HCT116 (cell line): ENCODE measurements around the gene MTG2. TPM values are rescaled to one million over a fixed set of nuclear protein-coding genes. Genes with fewer than 3 reads are reported as not detected.

Experiments
- ATAC-seq: fragments of 200-7000 bp; cut with Tn5 transposase; 2 replicates; pipeline ENCODE4 v1.9.1; 2020; ENCODE audit warnings: mild to moderate bottlenecking, moderate library complexity
- BruUV-seq: library from RNA; stranded (reverse); fragments of 400-500 nt; replicated peaks from 2 replicates; lab custom pipeline; 2021; lab: Mats Ljungman, UMichigan
- CTCF ChIA-PET: fragments of 300-600 bp; sonication (Branson Sonifier 250); formaldehyde crosslinking; loops from one replicate; lab custom pipeline; 2021; ENCODE audit warnings: antibody characterized with exemption; lab: Charles Lee
- POLR2A ChIA-PET: fragments of 300-600, 350-600 bp; sonication (Branson Sonifier 250); formaldehyde crosslinking; loops from one replicate; lab custom pipeline; 2021; ENCODE audit warnings: antibody characterized with exemption; lab: Charles Lee
- RAD21 ChIA-PET, 2 experiments: fragments of 300-600 bp; sonication (Branson Sonifier 250); formaldehyde crosslinking; loops; one replicate each; lab custom pipeline; 2023; ENCODE audit warnings: low total read pairs in 2 of 2; ENCODE audit not compliant: uncharacterized antibody in 2 of 2, unreplicated experiment in 2 of 2, low non-redundant PET in 1 of 2; lab: Charles Lee
- DNase-seq: peaks from one replicate; pipeline ENCODE4 v3.0.0-alpha.2; 2010; ENCODE audit warnings: low read depth, low spot score
- H2AFZ ChIP-seq: fragments of 200-600 bp; shearing (Covaris generic), sonication (generic); 2 replicates; pipeline ENCODE4 v1.6.1; 2017; ENCODE audit warnings: low read depth, mixed run types, mixed read lengths, antibody characterized with exemption, low read length; ENCODE audit not compliant: poor library complexity, severe bottlenecking
- H3K27ac ChIP-seq: 2 replicates; pipeline ENCODE4 v1.5.1; 2012; ENCODE audit warnings: low read depth, low read length
- H3K27me3 ChIP-seq: fragments of 200-600 bp; sonication (generic); 2 replicates; pipeline ENCODE4 v1.6.1; 2016; ENCODE audit warnings: mixed run types, low read length, mixed read lengths; ENCODE audit not compliant: insufficient read depth
- H3K36me3 ChIP-seq, 2 experiments: fragments of 200-500 bp in 1 of 2; fragments of 200-600 bp in 1 of 2; sonication (Bioruptor generic) in 1 of 2; sonication (generic) in 1 of 2; 2 replicates each; pipeline versions ENCODE4 v1.5.1 to v1.6.1; 2014 to 2016; ENCODE audit warnings: low read length in 2 of 2, inconsistent platforms in 1 of 2, mixed read lengths in 1 of 2, mixed run types in 1 of 2; ENCODE audit not compliant: insufficient read depth in 2 of 2, control insufficient read depth in 1 of 2
- H3K4me1 ChIP-seq, 2 experiments: fragments of 200-600 bp in 1 of 2; sonication (generic) in 1 of 2; 2 replicates each; pipeline versions ENCODE4 v1.5.1 to v1.6.1; 2012 to 2017; ENCODE audit warnings: low read length in 2 of 2, inconsistent platforms in 1 of 2, mild to moderate bottlenecking in 1 of 2, mixed read lengths in 1 of 2, mixed run types in 1 of 2, moderate library complexity in 1 of 2; ENCODE audit not compliant: insufficient read depth in 2 of 2, control insufficient read depth in 1 of 2
- H3K4me2 ChIP-seq: fragments of 200-600 bp; sonication (generic); 2 replicates; pipeline ENCODE4 v1.6.1; 2017; ENCODE audit warnings: mixed run types, low read length, mixed read lengths
- H3K4me3 ChIP-seq, 2 experiments: fragments of 200-600 bp in 1 of 2; sonication (generic) in 1 of 2; replicated peaks in 1 of 2; 2 replicates each; pipeline ENCODE4 v1.5.1; 2011 to 2016; ENCODE audit warnings: low read length in 2 of 2, control low read depth in 1 of 2, low read depth in 1 of 2, mild to moderate bottlenecking in 1 of 2, mixed read lengths in 1 of 2, mixed run types in 1 of 2
- H3K79me2 ChIP-seq: fragments of 200-600 bp; sonication (generic); 2 replicates; pipeline ENCODE4 v1.6.1; 2017; ENCODE audit warnings: mild to moderate bottlenecking, mixed run types, low read length, moderate library complexity, mixed read lengths; ENCODE audit not compliant: insufficient read depth
- H3K9ac ChIP-seq: fragments of 200-600 bp; sonication (generic); 2 replicates; pipeline ENCODE4 v1.6.1; 2016; ENCODE audit warnings: low read length, mixed read lengths
- H3K9me2 ChIP-seq: fragments of 200-600 bp; sonication (generic), shearing (Covaris generic); 2 replicates; pipeline ENCODE4 v1.6.1; 2017; ENCODE audit warnings: mixed run types, mild to moderate bottlenecking, moderate library complexity; ENCODE audit not compliant: insufficient read depth
- H3K9me3 ChIP-seq, 2 experiments: fragments of 200-500 bp in 1 of 2; fragments of 200-600 bp in 1 of 2; sonication (Bioruptor generic) in 1 of 2; sonication (generic) in 1 of 2; 2 replicates each; pipeline ENCODE4 v1.6.1; 2014 to 2017; ENCODE audit warnings: low read length in 2 of 2, mixed read lengths in 2 of 2, inconsistent platforms in 1 of 2, low read depth in 1 of 2, mild to moderate bottlenecking in 1 of 2, mixed run types in 1 of 2, moderate library complexity in 1 of 2; ENCODE audit not compliant: control insufficient read depth in 1 of 2, insufficient read depth in 1 of 2
- H4K20me1 ChIP-seq: fragments of 200-600 bp; sonication (generic), shearing (Covaris generic); 2 replicates; pipeline ENCODE4 v1.6.1; 2017; ENCODE audit warnings: mixed run types, mild to moderate bottlenecking, moderate library complexity; ENCODE audit not compliant: insufficient read depth
- ATF3 ChIP-seq: IDR thresholded peaks from 2 replicates; pipeline ENCODE4 v1.6.1; 2012
- CBX3 ChIP-seq: IDR thresholded peaks from 2 replicates; pipeline ENCODE4 v1.6.1; 2012; ENCODE audit warnings: low read depth
- CEBPB ChIP-seq: IDR thresholded peaks from 2 replicates; pipeline ENCODE4 v1.6.1; 2012; ENCODE audit warnings: low read depth
- EGR1 ChIP-seq: IDR thresholded peaks from 2 replicates; pipeline ENCODE4 v1.6.1; 2012; ENCODE audit warnings: low read depth
- JUND ChIP-seq: IDR thresholded peaks from 2 replicates; pipeline ENCODE4 v1.6.1; 2012
- MAX ChIP-seq: IDR thresholded peaks from 2 replicates; pipeline ENCODE4 v1.6.1; 2012
- POLR2A ChIP-seq: IDR thresholded peaks from 2 replicates; pipeline ENCODE4 v1.7.0; 2011; ENCODE audit warnings: borderline replicate concordance; ENCODE audit not compliant: insufficient read depth, insufficient read length; ENCODE audit errors: extremely low read depth
- YY1 ChIP-seq: IDR thresholded peaks from 2 replicates; pipeline ENCODE4 v1.6.1; 2011; ENCODE audit warnings: low read length, low read depth, moderate library complexity, mild to moderate bottlenecking; ENCODE audit not compliant: insufficient replicate concordance; ENCODE audit errors: extremely low read depth
- ZNF274 ChIP-seq: fragments of 200-500 bp; sonication (Bioruptor generic); IDR thresholded peaks from 2 replicates; pipeline ENCODE4 v1.6.1; 2014; ENCODE audit warnings: mild to moderate bottlenecking, low read depth, low read length, inconsistent platforms
- intact Hi-C: fragments of 100-400 bp; cut with micrococcal nuclease; formaldehyde crosslinking; loops from 2 replicates; pipeline ENCODE4 v1.10.0; 2022
- total RNA-seq: library from RNA; stranded (reverse); gene quantifications from one replicate; pipeline ENCODE4 v1.2.1, GENCODE V29; 2021; ENCODE audit not compliant: unreplicated experiment
- TF ChIP-seq, protein P1 (sequence below): IDR thresholded peaks from 2 replicates; pipeline ENCODE4 v1.6.1; 2012; ENCODE audit warnings: low read depth

MTG2 gene
- total RNA-seq, 1 experiment from 2014 or later, result 43.3 TPM

DNA sequence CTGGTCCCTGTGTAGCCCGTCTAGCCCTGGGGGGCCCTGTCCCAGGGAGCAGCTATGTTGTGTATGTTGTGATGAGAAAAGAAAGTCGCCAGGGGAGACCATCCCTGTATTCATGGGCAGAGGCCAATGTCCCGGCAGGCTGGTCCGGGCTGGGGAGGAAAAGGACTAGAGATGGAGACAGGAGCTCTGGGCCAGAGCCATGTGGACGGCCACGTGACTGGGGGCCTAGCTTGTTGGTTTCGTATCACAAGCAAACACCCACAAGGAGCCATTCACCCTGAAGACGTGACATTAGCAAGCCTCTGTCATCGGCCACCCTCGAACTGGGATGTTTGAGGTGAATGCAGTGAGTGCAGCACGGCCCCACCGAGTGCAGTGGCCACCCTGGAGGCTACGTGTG is 40.1 kb downstream of the MTG2 start:
- no peaks in the 10 kb centered on the region for H3K9me2 ChIP-seq
- peaks cover 23% of the 10 kb centered on the region; the same call in 1 of the 2 replicates for H3K27me3 ChIP-seq
- ATAC-seq (no peak), DNase-seq (no peak)
- H3K79me2 ChIP-seq, result no peaks in the 10 kb centered on the region
- ChIA-PET POLR2A (no interaction called here), RAD21 (no interaction called here), CTCF (no interaction called here)
- no peak overlapping the region for H3K27ac ChIP-seq
- H4K20me1 ChIP-seq, result no peaks in the 10 kb centered on the region
- no peak overlapping the region for H2AFZ ChIP-seq
- H3K9me3 ChIP-seq, result no peaks in the 10 kb centered on the region
- no peak overlapping the region for H3K9ac ChIP-seq
- BruUV-seq, result no TSS peak
- peaks cover 0 to 5% of the 10 kb centered on the region in 2 experiments; a peak in 1 of 4 replicates for H3K4me1 ChIP-seq
- TF ChIP-seq CEBPB, result no peak
- no peak for TF ChIP-seq ZNF274
- TF ChIP-seq EGR1, result no peak
- TF ChIP-seq CBX3, result no peak
- TF ChIP-seq MAX, result no peak
- TF ChIP-seq ATF3, result no peak
- TF ChIP-seq, protein P1, sequence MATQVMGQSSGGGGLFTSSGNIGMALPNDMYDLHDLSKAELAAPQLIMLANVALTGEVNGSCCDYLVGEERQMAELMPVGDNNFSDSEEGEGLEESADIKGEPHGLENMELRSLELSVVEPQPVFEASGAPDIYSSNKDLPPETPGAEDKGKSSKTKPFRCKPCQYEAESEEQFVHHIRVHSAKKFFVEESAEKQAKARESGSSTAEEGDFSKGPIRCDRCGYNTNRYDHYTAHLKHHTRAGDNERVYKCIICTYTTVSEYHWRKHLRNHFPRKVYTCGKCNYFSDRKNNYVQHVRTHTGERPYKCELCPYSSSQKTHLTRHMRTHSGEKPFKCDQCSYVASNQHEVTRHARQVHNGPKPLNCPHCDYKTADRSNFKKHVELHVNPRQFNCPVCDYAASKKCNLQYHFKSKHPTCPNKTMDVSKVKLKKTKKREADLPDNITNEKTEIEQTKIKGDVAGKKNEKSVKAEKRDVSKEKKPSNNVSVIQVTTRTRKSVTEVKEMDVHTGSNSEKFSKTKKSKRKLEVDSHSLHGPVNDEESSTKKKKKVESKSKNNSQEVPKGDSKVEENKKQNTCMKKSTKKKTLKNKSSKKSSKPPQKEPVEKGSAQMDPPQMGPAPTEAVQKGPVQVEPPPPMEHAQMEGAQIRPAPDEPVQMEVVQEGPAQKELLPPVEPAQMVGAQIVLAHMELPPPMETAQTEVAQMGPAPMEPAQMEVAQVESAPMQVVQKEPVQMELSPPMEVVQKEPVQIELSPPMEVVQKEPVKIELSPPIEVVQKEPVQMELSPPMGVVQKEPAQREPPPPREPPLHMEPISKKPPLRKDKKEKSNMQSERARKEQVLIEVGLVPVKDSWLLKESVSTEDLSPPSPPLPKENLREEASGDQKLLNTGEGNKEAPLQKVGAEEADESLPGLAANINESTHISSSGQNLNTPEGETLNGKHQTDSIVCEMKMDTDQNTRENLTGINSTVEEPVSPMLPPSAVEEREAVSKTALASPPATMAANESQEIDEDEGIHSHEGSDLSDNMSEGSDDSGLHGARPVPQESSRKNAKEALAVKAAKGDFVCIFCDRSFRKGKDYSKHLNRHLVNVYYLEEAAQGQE, result no peak
- no peak for TF ChIP-seq JUND
- no peak for TF ChIP-seq YY1
- TF ChIP-seq POLR2A, result no peak
- intact Hi-C loops, result no loop called here
- no peak overlapping the region for H3K4me3 ChIP-seq
- H3K4me2 ChIP-seq, result no peak overlapping the region
- H3K36me3 ChIP-seq, result no peaks in the 10 kb centered on the region
